ENCODE data around the gene CD79A. TPM values are rescaled to one million over a fixed set of nuclear protein-coding genes. Genes with fewer than 3 reads are reported as not detected.

Gene CD79A
- total RNA-seq, 1 experiment from 2014 or later = 0.59 TPM

- H3K4me3 ChIP-seq = no peak overlapping the region
- H3K27me3 ChIP-seq (ENCODE audit: insufficient read depth, low read depth) = peaks cover 33% of the 10 kb centered on the region
- 0 out of 2 replicates have a peak, but pooled peaks cover 3% of the 10 kb centered on the region for H4K20me1 ChIP-seq (ENCODE audit: insufficient read depth)
- intact Hi-C loops (cut with micrococcal nuclease; ENCODE audit: unreplicated experiment) = no loop called here
- H3K4me2 ChIP-seq = no peak overlapping the region
- CTCF ChIA-PET = no interaction called here
- POLR2A ChIA-PET (ENCODE audit: unreplicated experiment) = interaction anchor here (0.7 kb wide), 1 partner anchor 33 kb away, joined by 7 read pairs; no protein-coding TSS in a partner anchor
- no peaks in the 10 kb centered on the region for H3K4me1 ChIP-seq (replicated peaks; ENCODE audit: insufficient read depth)
- no peaks in the 10 kb centered on the region for H3K36me3 ChIP-seq (ENCODE audit: low read depth)
- no peaks in the 10 kb centered on the region for H3K79me2 ChIP-seq (ENCODE audit: low read depth)
- DNase-seq = no peak
- BruUV-seq (replicated peaks) = TSS peak; percentile 26
- no peak overlapping the region for H2AFZ ChIP-seq
- no peak overlapping the region for H3K27ac ChIP-seq
- no peaks in the 10 kb centered on the region for H3K9me2 ChIP-seq (ENCODE audit: insufficient read depth)
- no peaks in the 10 kb centered on the region for H3K9me3 ChIP-seq (ENCODE audit: insufficient read depth, low read depth)
- peaks cover 15% of the 10 kb centered on the region; the same call in 1 of the 2 replicates for H3F3A ChIP-seq (ENCODE audit: insufficient read depth, low read depth)
- TF ChIP-seq EZH2 (IDR thresholded peaks at IDR 0.05; ENCODE audit: low read depth) (no peak), CTCF (conservative IDR thresholded peaks at IDR 0.05) (no peak)
Observed at GRCh38 chr19:41910992-41911888, 34.2 kb downstream of the CD79A start.

- DNase-seq = no peak
- H3K27me3 ChIP-seq (ENCODE audit: insufficient read depth, low read depth) = peaks cover 39% of the 10 kb centered on the region
- H3K4me3 ChIP-seq = no peak overlapping the region
- no peak for TF ChIP-seq EZH2 (IDR thresholded peaks at IDR 0.05; ENCODE audit: low read depth)
- no peak for TF ChIP-seq CTCF (conservative IDR thresholded peaks at IDR 0.05)
- H3K79me2 ChIP-seq (ENCODE audit: low read depth) = no peaks in the 10 kb centered on the region
- no peak overlapping the region for H2AFZ ChIP-seq
- no peaks in the 10 kb centered on the region for H3K9me2 ChIP-seq (ENCODE audit: insufficient read depth)
- BruUV-seq (replicated peaks) = no TSS peak
- no peaks in the 10 kb centered on the region for H3K4me1 ChIP-seq (replicated peaks; ENCODE audit: insufficient read depth)
- no peak overlapping the region for H3K4me2 ChIP-seq
- no peaks in the 10 kb centered on the region for H3K36me3 ChIP-seq (ENCODE audit: low read depth)
- no peaks in the 10 kb centered on the region for H4K20me1 ChIP-seq (ENCODE audit: insufficient read depth)
- POLR2A ChIA-PET (ENCODE audit: unreplicated experiment) = interaction anchor here (0.7 kb wide), 1 partner anchor 34 kb away, joined by 7 read pairs; no protein-coding TSS in a partner anchor
- no peaks in the 10 kb centered on the region for H3K9me3 ChIP-seq (ENCODE audit: insufficient read depth, low read depth)
- CTCF ChIA-PET = no interaction called here
- H3F3A ChIP-seq (ENCODE audit: insufficient read depth, low read depth) = peaks cover 15% of the 10 kb centered on the region; the same call in 1 of the 2 replicates
- H3K27ac ChIP-seq = no peak overlapping the region
- intact Hi-C loops (cut with micrococcal nuclease; ENCODE audit: unreplicated experiment) = no loop called here
Observed at GRCh38 chr19:41911889-41912731, 35.0 kb downstream of the CD79A start.

DNA sequence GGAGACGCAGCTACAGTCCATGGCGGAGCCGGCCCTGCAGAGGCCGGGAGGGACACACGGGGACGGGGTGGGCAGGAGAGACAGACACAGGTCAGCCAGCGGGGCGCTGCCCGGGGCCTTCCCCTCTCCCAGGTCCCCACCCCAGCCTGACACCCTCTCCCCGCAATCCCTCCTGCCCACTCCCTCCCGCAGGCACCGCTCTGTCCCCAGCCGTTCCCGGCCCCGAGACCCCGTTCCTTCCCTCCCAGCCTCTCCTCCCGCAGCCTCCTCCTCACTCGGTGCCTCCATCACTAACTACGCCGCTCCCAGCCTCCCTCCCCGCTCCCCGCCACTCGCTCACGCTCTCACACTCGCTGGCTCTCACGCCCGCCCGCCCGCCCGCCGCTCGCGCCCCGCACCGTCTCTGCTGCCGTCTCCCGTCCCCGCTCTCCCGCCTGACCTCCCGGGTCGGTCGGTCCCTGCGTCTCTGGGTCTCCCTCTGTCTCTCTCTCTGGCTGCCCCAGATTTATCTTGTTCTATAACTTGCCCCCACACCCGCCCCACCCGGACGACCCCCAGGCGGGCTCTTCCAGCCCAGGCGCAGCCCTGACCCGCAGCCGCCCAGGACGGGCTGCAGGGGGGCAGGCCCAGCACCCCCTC is 35.9 kb downstream of the CD79A start:
- POLR2A ChIA-PET (ENCODE audit: unreplicated experiment) = no interaction called here
- no peak overlapping the region for H3K27ac ChIP-seq
- no peak overlapping the region for H3K4me3 ChIP-seq
- no peak overlapping the region for H2AFZ ChIP-seq
- no peaks in the 10 kb centered on the region for H3K9me2 ChIP-seq (ENCODE audit: insufficient read depth)
- no peak overlapping the region for H3K4me2 ChIP-seq
- H3K4me1 ChIP-seq (replicated peaks; ENCODE audit: insufficient read depth) = no peaks in the 10 kb centered on the region
- peaks cover 15% of the 10 kb centered on the region; the same call in 1 of the 2 replicates for H3F3A ChIP-seq (ENCODE audit: insufficient read depth, low read depth)
- BruUV-seq (replicated peaks) = no TSS peak
- no peak for TF ChIP-seq EZH2 (IDR thresholded peaks at IDR 0.05; ENCODE audit: low read depth)
- no peaks in the 10 kb centered on the region for H3K36me3 ChIP-seq (ENCODE audit: low read depth)
- intact Hi-C loops (cut with micrococcal nuclease; ENCODE audit: unreplicated experiment) = no loop called here
- CTCF ChIA-PET = no interaction called here
- H3K9me3 ChIP-seq (ENCODE audit: insufficient read depth, low read depth) = no peaks in the 10 kb centered on the region
- no peak for DNase-seq
- H3K27me3 ChIP-seq (ENCODE audit: insufficient read depth, low read depth) = peaks cover 39% of the 10 kb centered on the region
- H3K79me2 ChIP-seq (ENCODE audit: low read depth) = no peaks in the 10 kb centered on the region
- H4K20me1 ChIP-seq (ENCODE audit: insufficient read depth) = no peaks in the 10 kb centered on the region

Data from PC-9 (cell line).